Fibroblast of skin of right quadriceps (primary cell): Measurements from ENCODE around the gene SLC9A8.
A peak's percentile ranks its signal among the peaks of the same experiment; 100 is the strongest.
"Not testable (repeated sequence)": the region's sequence is repeated elsewhere in the genome, so short reads cannot be mapped to it uniquely, and the experiment has no call there.

ENCODE experiments used
- DNase-seq: peaks from one replicate; pipeline ENCODE4 v3.0.0-alpha.2; 2013

Gene SLC9A8

DNA sequence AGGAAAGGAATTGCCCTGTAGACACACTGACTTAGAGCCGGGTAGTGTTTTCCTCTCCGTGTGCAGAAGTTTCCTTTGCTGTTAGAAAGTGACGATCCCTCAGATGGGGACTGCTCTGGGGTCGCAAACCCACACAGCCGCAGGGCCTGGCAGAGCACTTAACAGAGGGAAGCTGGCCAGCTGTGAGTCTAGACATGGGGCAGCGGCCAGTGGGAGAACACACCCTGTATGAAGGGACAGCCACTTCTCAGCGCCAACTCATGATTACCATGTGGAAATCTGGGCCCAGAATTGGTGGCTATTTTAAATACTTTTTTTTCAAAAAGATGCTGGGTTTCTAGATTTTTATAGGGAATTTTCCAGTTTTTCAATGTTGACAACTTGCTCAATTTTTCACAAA is 39.4 kb downstream of the SLC9A8 start:
- DNase-seq, result no peak

DNA sequence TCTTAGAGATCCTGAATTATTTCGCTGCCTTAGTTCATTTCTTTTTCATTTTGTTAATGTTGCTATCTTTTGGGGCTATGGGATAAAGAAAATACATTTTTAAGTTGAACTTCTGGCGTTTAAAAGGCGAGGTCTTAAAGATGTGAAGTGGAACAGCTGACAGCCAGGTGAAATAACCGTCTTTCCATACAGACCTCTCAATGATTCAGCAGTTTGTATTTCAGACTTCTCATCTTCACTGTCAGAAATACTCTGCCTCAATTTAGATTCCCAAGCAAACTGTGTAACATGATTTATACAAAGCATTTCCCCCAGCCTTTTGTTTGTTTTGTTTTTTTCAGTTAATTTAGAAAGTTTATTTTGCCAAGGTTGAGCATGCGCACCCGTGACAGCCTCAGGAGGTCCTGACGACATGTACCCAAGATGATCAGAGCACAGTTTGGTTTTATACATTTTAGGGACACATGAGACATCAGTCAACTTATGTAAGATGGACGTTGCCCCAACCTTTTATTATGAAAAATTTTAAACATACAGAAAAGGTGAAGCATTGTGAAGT is 40.0 kb downstream of the SLC9A8 start:
- DNase-seq, result no peak

DNA sequence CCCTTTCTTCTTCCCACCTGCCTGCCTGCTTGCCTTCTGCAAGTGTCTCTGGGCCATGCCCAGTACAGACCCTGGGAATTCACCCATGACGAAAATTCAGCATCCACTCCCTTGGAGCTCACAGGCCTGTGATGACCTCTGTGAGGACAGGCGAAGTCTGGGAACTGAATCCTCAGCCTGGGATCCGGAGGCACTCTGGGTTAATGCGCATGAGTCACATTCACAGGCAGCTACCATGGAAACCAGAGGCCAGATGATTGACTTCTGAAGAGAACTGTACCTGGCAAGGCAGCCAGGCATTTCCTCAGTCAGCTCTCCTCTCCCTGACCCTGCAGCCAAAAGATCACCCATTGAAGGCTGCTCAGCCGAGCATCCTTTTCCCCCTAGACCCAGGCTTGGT is 41.0 kb downstream of the SLC9A8 start:
- peak; percentile 56 for DNase-seq

DNA sequence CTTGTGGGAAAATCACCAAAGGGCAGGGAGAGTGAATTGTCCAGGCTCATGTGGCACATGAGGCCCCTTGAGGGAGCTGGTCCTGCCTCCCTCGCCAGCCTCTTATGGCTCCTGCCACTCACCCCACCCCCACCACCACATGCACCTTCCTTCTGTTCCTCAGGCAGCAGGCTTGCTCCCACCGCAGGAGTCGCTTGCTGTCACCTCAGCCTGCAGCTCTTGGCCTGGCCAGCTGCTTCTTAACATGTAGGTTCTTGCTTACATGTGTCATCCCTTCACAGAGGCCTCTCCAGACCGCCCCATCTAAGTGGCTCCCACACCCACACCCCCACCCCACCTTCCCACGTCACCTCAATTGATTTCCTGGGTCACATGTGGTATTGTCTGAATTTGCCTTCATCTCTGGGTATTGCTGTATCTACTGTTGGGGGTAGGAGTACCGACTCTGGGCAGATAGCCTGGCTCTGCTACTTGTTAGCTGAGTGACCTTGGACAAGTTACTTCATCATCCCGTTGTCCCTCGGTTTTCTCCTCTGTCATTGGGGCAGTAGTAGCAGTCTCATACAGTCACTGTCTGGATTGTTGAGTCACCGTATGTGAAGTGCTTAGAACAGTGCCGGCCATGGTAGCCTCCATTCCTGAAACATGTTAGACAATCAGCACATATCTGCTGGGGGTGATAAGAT is 41.7 kb downstream of the SLC9A8 start:
- DNase-seq, result no peak

DNA sequence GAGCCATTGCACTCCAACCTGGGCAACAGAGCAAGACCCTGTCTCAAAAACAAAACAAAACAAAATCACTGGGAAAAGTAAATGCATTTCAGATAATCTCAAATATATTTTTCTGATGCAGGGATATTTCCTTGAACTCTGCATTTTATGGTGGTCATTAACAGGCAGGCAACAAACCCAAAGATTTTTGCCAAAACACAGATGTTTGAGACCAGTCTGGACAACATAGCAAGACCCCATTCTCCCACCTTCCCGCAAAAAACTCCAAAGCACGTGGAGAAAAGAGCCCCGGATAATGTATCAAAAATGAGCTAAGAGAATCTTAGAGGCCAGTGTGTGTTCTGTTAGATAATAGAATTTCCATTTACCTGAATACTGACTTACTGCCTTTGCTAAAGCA is 44.3 kb downstream of the SLC9A8 start:
- no peak for DNase-seq

DNA sequence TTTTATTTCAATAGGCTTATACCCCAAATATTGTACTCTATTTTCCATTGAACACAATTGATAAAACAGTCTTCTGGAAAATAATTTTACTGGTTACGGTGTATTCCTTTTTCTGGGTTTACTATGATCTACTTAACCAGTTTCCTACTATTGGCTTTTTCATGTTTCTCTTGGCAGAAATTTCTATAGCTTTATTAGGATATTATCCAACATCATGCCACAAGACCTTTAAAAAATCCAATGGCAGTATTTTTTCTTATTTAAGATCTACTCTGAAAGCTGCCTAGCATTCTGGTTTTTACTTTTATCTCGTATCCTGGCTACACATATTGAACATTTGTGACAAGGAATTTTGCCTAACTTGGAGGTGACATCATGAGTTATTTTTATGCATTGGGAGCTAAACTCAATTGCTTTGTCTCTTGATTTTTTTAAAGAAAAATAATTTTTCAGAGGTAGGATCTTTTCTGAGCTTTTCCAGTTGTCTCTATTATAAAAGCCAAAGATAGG is 45.5 kb downstream of the SLC9A8 start:
- no peak for DNase-seq

DNA sequence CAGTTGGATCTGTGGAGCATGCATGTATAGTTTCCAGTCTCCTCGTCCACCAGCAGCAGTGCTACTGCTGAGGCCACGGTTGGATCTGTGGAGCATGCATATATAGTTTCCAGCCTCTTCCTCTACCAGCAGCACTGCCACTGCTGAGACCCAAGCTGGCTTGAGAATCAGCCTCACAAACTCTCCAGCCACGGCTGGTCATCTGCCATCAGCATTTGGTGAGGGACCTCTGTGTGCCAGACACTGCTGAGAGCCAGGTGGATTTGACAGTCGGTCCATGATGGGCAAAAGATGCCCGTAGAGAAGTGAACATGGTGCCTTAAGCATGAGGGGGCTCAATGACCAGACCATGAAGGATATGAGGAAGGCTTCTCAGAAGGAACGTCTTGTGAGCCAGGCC is 46.4 kb downstream of the SLC9A8 start:
- no peak for DNase-seq

DNA sequence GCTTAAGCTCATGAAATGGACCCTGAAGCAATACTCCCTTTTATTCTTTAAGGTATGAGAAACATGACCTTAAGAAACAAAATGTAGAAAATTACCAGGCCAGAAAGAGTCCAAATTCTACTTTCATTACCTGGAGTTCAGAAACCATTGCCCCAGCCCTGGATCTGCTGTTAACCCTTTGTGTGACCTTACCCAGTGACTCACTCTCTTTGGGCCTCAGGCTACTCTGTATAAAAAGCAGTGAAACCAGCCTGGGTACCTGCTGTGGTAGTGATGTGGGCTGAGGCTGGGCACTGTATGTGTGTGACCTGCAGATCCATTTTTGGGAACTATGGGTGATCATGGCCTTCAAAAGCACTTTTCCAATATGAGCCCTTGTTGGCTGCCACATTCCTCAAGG is 47.2 kb downstream of the SLC9A8 start:
- no peak for DNase-seq

DNA sequence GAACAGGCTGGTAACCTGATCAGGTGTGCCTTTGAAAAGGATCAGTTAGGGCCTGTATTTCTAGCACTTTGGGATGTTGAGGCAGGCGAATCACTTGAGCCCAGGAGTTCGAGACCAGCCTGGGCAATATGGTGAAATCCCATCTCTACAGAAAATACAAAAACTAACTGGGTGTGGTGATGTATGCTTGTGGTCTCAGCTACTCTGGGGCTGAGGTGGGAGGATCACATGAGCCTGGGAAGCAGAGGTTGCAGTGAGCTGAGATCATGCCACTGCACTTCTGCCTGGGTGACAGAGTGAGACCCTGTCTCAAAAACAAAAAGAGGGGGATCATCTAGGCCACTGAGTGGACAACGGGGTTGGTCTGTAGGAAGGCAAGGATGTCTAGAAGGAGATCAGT is 48.6 kb downstream of the SLC9A8 start:
- not testable (repeated sequence) for DNase-seq

DNA sequence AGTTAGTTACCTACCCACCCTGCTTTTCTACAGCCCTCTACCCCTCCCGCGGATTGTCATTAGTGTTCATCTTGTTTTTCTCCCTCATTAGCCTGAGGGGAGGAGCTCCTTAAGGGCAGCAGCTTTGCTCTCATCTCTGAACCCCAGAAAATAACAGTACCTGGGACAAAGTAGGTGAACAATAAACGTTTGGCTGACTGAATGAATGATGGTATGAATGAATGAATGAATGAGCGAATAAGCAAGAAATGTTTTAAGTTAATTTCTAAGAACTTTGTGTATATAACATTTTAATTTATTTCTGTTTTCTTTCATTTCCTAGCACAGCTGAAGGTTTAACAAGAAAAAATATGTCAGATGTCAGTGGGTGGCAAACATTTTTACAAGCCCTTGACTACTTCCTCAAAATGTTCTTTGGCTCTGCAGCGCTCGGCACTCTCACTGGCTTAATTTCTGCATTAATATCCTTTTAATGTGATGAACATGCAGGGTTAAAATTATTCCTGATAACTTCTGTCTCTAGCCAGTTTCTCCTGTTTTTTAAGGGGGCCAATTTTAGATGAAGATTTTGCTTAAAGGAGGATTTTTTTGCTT is 50.1 kb downstream of the SLC9A8 start:
- no peak for DNase-seq

DNA sequence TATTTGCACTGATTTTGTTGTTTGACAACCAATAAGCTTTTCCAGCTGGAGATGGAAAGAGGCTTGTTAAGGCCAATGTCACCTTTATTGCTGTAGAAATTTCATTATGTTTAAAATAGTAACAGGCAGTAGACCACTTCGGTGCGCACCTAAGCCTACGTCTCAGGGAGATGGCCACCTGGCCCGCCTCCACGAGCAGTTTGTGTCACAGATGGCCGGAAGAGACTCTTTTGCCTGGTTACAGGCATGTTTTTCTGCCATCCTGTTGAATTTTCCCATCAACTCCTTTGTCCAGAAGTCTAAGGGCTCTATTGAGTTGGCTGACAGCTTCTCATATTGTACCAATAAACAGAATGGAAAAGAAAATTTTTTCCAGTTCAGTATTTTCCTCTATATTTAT is 51.0 kb downstream of the SLC9A8 start:
- DNase-seq, result no peak

DNA sequence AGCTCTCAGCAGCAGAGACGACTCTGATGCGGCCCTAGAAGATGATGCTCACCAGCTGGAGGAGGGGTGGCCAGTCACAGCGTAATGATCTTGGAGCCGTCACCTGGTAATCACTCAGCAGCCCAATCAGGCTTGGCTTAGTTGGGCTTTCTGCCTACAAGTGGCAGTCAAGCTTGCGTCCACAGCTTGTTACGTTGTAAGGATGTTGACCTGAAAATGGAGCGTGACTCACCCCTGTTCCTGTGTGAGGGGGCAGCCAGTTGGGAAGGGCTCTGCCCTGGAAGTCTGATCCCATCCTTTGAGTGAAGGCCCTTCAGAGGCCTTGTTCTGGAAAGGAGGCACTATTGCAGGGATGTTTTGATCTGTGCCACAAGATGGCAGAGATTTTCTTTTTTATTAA is 52.9 kb downstream of the SLC9A8 start:
- DNase-seq, result peak; percentile 66

DNA sequence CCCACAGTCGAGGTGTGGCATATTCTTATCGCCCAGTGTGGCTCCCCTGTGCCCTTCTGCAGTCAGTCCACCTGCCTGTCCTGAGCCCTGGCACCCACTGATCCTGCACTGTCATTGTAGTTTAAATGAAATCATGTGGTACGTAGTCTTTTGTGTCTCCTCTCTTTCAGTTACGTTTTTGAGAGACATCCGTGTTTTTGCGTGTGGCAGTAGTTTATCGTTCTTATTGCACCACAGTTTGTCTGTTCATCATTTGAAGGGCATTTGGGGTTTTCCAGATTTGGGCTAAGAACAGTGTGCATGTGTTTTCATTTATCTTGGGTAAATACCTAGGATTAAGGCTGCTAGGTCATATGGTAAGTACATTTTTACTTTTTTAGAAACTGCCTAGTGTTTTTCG is 53.4 kb downstream of the SLC9A8 start:
- peak; percentile 93 for DNase-seq

DNA sequence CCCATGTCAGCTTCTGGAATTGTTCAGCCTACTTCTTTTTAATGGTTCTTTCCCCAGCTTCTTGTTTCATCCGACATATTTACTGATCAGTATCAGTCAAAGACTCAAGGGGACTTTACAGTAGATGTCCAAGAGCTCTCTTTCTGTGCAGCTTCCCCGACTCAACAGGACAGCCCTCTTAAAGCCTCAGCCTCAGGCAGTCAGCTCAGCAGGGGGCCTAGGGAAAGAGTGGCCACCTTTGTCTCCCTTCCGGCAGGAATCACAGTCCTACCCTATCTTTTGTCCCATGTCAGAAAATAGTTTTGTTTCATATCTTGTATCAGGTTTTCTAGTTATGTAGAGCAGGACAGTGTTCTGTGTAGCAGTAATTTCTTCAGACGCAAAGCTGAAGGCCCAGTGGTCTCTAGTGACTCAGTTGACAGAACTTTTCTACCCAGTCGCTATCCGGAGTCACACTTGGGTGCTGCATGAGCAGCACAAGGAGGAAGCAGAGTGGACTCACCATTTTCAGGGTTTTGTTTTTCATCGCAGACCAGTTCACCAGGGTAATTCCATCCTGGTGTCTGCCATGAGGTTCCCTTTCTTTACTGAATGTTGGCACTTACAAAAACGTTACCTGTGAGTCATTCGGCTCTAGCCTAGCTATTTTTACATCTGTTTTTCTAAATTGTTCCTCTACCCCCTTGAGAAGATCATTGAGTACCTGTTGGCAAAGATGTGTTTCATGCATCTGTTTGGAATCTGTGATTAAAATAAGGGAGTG is 55.0 kb downstream of the SLC9A8 start:
- DNase-seq, result no peak

DNA sequence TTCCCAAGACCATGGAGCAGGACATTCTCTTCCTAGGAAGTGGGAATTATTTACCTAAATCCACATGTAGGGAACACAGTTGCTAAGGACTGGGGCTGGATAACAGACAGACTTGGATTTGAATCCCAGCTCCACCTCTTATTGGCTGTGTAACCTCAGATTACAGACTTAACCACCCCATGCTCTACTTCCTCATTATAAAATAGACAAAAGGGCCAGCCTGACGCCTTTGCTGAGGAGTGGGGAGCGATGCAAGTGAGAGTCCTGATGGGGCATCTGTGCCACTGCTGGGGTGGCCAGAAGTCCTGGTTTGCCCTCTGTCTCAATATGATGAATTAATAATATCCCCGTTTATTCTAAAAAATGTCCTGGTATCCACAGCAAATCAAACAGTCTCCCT is 55.9 kb downstream of the SLC9A8 start:
- DNase-seq, result no peak

DNA sequence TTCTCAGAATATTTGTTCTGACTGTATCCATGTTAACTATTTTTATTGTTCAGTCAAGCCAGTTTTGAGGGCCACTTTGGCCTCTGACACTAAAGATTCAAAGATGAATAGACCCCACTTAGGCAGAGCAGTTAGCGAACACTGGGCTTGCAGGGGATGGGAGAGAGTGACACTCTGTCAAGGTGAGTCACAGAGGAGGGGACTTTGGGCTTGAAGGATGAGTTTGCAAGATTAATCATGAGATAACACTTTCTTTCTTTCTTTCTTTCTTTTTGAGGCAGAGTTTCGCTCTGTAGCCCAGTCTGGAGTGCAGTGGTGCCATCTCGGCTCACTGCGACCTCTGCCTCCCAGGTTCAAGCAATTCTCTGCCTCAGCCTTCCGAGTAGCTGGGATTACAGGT is 56.3 kb downstream of the SLC9A8 start:
- DNase-seq, result no peak

DNA sequence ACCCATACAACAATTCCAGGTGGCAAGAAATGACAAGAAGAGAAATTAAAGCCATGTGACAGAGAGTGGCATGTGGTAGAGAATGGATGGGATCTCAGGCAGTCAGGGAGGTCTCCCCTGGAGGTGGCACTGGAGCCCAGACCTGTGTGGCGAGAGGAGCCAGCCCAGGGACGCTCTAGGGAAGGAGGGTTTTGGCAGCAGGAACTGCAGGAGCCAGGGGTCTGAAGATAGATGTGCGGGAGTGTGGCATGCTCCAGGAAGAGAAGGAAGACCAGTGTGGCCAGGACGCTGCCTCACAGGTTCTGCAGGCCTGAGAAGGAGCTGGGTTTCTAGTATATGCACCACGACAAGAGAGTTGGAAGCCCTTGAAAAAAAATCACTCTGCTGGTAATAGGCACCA is 57.6 kb downstream of the SLC9A8 start:
- DNase-seq, result no peak

DNA sequence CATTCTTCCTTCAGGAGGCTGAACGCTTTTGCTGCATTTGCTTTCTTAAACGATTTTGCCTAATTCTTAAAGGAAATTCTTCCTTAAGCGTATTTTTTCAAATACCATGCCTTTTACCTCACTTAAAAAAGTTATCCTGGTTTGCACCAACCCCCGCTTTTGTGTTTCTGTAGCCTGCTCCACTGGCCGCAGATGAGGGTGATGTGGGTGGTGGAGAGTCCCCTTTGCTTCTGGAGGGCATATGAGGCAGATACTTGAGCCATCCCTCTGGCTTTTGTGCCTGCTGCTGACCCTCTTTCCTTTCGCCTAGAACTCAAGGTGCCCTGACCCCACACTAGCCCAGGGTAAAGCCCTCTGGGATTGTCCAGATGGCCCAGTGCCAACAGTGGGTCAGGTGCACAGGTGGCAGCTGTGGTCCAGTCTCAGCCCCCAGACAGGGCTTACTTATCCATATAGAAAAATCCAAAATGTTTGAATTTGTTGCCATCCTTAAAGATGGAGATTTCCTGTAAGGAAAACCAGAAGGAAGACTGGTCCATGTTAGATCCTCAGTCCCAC is 58.8 kb downstream of the SLC9A8 start:
- no peak for DNase-seq

DNA sequence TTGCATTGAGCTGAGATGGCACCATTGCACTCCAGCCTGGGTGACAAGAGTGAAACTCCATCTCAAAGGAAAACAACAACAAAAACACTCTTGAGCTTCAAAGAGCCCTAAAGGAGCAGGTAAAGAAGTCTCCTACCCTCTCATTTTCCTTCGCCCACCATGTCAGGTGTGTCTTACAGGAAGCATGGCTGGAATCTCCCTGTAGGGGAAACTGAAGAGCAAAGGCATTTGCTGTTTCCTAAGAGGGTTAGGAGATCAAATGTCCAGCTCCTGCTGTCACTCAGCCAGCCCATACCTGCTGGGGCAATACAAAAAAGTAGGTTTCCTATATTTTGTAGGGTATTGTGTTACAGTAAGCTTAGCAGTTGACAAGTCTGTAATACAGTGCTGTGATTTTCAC is 59.4 kb downstream of the SLC9A8 start:
- no peak for DNase-seq

DNA sequence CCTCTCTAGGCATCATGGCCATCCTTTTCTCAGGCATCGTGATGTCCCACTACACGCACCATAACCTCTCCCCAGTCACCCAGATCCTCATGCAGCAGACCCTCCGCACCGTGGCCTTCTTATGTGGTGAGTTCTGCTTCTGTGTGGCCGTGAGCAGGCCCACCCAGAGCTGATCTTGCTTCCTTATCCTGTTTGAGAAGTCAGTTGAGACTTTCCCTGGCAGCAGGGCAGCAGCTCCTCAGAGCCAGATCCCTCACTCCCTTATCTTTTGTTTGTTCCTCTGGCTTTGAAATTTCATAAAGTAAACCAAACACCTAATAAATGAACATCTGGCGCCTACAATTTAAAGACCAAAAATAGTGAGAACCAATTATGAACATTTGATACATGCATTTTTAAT is 62.1 kb downstream of the SLC9A8 start:
- DNase-seq, result no peak

DNA sequence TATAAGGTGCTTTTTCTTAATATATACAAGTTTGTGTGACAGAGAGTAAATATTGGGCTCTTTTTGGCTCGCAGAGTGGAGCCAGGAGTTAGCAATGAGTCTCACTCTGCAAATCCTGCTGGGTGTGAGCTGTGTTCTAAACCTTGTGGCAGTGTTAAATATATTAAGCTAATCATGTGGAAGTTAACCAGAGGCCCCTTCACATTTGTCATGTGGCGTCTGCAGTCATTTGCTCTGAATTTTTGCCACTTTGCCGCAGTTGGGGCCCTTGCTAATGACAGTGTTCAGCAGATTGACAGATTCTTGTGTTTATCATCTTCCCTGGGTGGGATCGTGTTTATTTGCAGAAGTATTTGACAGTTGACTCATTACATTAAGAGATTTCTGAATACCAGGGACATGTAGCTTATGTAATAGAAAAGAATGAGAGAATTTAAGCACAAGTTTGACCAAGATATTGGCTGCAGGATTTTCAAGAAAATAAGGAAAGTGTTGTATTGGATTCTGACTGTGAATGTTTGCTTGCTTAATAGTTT is 64.8 kb downstream of the SLC9A8 start:
- no peak for DNase-seq

DNA sequence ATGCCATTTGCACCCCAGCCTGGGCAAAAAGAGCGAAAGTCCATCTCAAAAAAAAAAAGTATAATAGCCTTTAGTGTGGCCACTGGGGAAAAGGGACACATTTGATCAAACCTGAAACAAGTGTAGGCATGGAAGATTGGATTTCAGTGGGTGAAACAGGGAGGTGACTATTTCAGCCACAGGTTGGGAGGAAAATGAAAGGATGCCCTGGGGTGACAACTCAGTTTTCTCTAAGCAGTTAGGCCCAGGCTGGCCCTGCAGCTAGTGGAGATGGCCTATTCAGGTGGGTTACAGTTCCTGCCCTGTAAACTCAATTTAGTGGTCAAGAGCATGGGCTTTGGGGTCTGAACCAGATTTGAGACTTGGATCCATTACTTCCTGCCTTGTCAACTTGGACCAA is 66.3 kb downstream of the SLC9A8 start:
- no peak for DNase-seq

DNA sequence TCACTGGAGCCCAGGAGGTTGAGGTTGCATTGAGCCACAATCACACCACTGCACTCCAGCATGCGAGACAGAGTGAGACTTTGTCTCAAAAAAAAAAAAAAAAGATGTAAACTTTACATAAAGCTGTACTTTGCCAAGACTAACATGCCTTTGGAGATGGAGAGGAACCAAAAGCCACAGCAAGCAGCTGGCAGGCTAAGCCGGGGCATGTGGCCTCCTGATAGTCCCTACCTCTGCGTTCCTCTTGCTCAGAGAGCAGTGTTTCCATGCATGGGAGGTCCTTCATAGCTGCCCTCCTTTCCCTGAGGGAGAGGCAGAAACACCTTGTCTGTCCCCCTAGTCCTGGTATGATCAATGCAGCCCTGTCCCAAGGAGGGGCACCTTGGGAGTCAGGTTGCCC is 67.5 kb downstream of the SLC9A8 start:
- DNase-seq, result no peak
